Measurements from ENCODE around the gene TFDP3.

- no peak for TF ChIP-seq POLR2A (IDR thresholded peaks at IDR 0.05; ENCODE audit: low read depth, low read length)
- TF ChIP-seq POLR2AphosphoS5 (IDR thresholded peaks at IDR 0.05; ENCODE audit: low read depth, low read length) = no peak
- TF ChIP-seq SPI1 (IDR thresholded peaks at IDR 0.05; ENCODE audit: low read depth, low read length) = no peak
- no peak for TF ChIP-seq TAF1 (IDR thresholded peaks at IDR 0.05; ENCODE audit: low read depth, low read length)
Measured at GRCh38 chrX:133190877-133191738, 27.0 kb downstream of the TFDP3 start.

Measured in GM12891 (cell line).